ENCODE data around the gene CRYBA4. TPM values are rescaled to one million over a fixed set of nuclear protein-coding genes. Genes with fewer than 3 reads are reported as not detected.

The CRYBA4 gene
- polyA plus RNA-seq, 1 donor (not counting 4 experiments of a cell fraction or from before 2014, with no cell fraction given) = not detected

GRCh38 chr22:26623984-26624383 lies 2.2 kb downstream of the CRYBA4 start:
- no peaks in the 10 kb centered on the region for H4K20me1 ChIP-seq (ENCODE audit: control insufficient read depth, extremely low read depth, insufficient read depth, low read length)
- no peak for DNase-seq (ENCODE audit: low read depth, low spot score)
- TF ChIP-seq CTCF (optimal IDR thresholded peaks at IDR 0.05 in 1 of 3, IDR thresholded peaks at IDR 0.05 in 1 of 3, conservative IDR thresholded peaks at IDR 0.05 in 1 of 3; ENCODE audit: extremely low read depth in 1 of 3, insufficient read depth in 2 of 3, low read length in 3 of 3) (no peak), EZH2 (IDR thresholded peaks at IDR 0.05; ENCODE audit: low read length) (no peak)
- H3K9me3 ChIP-seq (ENCODE audit: control insufficient read depth, low read depth, low read length) = no peaks in the 10 kb centered on the region
- H3K9ac ChIP-seq (ENCODE audit: control insufficient read depth, extremely low read depth, insufficient read depth, low read length) = no peak overlapping the region
- no peak overlapping the region for H2AFZ ChIP-seq (ENCODE audit: control insufficient read depth, low read length)
- H3K27me3 ChIP-seq (ENCODE audit: control insufficient read depth, extremely low read depth, insufficient read depth, low read length) = peaks cover 4% of the 10 kb centered on the region
- no peak for FAIRE-seq
- no peaks in the 10 kb centered on the region for H3K36me3 ChIP-seq (ENCODE audit: control insufficient read depth in 2 of 2, extremely low read depth in 1 of 2, insufficient read depth in 2 of 2, low read length in 2 of 2)
- no peak overlapping the region for H3K4me2 ChIP-seq (ENCODE audit: control insufficient read depth, extremely low read depth, insufficient read depth, low read depth, low read length)
- H3K9me1 ChIP-seq (ENCODE audit: control insufficient read depth, extremely low read depth, insufficient read depth, low read length) = no peaks in the 10 kb centered on the region
- dilution Hi-C loops (cut with MboI; ENCODE audit: extremely low pct_ligation_motif_present, low sequenced_read_pairs) = no loop called here
- no peaks in the 10 kb centered on the region for H3K4me1 ChIP-seq (ENCODE audit: control insufficient read depth, extremely low read depth, insufficient read depth, low read length)
- no peak overlapping the region for H3K27ac ChIP-seq (ENCODE audit: control insufficient read depth, insufficient read depth, low read length)
- H3K4me3 ChIP-seq (ENCODE audit: control insufficient read depth in 2 of 3, extremely low read depth in 1 of 3, insufficient read depth in 2 of 3, low read depth in 1 of 3, low read length in 3 of 3) = no peak overlapping the region
- H3K79me2 ChIP-seq (ENCODE audit: control insufficient read depth, insufficient read depth, low read length) = no peaks in the 10 kb centered on the region

- peaks cover 4% of the 10 kb centered on the region for H3K27me3 ChIP-seq (ENCODE audit: control insufficient read depth, extremely low read depth, insufficient read depth, low read length)
- no peak for FAIRE-seq
- TF ChIP-seq EZH2 (IDR thresholded peaks at IDR 0.05; ENCODE audit: low read length) = no peak
- no peak for TF ChIP-seq CTCF (optimal IDR thresholded peaks at IDR 0.05 in 1 of 3, IDR thresholded peaks at IDR 0.05 in 1 of 3, conservative IDR thresholded peaks at IDR 0.05 in 1 of 3; ENCODE audit: extremely low read depth in 1 of 3, insufficient read depth in 2 of 3, low read length in 3 of 3)
- DNase-seq (ENCODE audit: low read depth, low spot score) = no peak
- H3K4me2 ChIP-seq (ENCODE audit: control insufficient read depth, extremely low read depth, insufficient read depth, low read depth, low read length) = no peak overlapping the region
- no peaks in the 10 kb centered on the region for H3K36me3 ChIP-seq (ENCODE audit: control insufficient read depth in 2 of 2, extremely low read depth in 1 of 2, insufficient read depth in 2 of 2, low read length in 2 of 2)
- H3K27ac ChIP-seq (ENCODE audit: control insufficient read depth, insufficient read depth, low read length) = no peak overlapping the region
- dilution Hi-C loops (cut with MboI; ENCODE audit: extremely low pct_ligation_motif_present, low sequenced_read_pairs) = no loop called here
- no peaks in the 10 kb centered on the region for H3K9me3 ChIP-seq (ENCODE audit: control insufficient read depth, low read depth, low read length)
- H3K9ac ChIP-seq (ENCODE audit: control insufficient read depth, extremely low read depth, insufficient read depth, low read length) = no peak overlapping the region
- no peak overlapping the region for H3K4me3 ChIP-seq (ENCODE audit: control insufficient read depth in 2 of 3, extremely low read depth in 1 of 3, insufficient read depth in 2 of 3, low read depth in 1 of 3, low read length in 3 of 3)
- no peaks in the 10 kb centered on the region for H3K9me1 ChIP-seq (ENCODE audit: control insufficient read depth, extremely low read depth, insufficient read depth, low read length)
- H3K4me1 ChIP-seq (ENCODE audit: control insufficient read depth, extremely low read depth, insufficient read depth, low read length) = no peaks in the 10 kb centered on the region
- no peaks in the 10 kb centered on the region for H3K79me2 ChIP-seq (ENCODE audit: control insufficient read depth, insufficient read depth, low read length)
- H2AFZ ChIP-seq (ENCODE audit: control insufficient read depth, low read length) = no peak overlapping the region
- no peaks in the 10 kb centered on the region for H4K20me1 ChIP-seq (ENCODE audit: control insufficient read depth, extremely low read depth, insufficient read depth, low read length)
These were observed 3.0 kb downstream of the CRYBA4 start for GRCh38 chr22:26624803-26625202.
